ENCODE results near the gene CFAP57. TPM values are rescaled to one million over a fixed set of nuclear protein-coding genes. Genes with fewer than 3 reads are reported as not detected.

The CFAP57 gene
- total and polyA plus RNA-seq, 2 of the 13 experiments (the other 11 are each of a cell fraction or from before 2014, with no cell fraction given) = 0.01 TPM; not detected in 1

DNA sequence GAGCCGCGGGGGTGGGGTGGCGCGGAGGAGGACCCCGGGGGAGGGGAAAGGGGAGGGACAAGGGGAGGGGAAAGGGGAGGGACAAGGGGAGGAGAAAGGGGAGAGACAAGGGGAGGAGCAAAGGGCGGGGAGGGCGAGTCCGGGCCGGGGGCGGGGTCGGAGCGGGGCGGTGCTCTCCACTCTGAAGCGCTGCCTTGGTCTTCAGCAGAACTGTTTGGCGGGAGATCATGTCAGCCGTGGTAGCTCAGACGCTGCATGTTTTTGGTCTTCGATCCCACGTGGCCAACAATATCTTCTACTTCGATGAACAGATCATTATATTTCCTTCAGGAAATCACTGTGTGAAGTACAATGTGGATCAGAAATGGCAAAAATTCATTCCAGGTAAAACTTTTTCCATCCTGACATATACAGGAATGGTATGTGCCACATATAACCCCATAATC is 420 bp downstream of the CFAP57 start (continued):
- TF ChIP-seq, protein P1, sequence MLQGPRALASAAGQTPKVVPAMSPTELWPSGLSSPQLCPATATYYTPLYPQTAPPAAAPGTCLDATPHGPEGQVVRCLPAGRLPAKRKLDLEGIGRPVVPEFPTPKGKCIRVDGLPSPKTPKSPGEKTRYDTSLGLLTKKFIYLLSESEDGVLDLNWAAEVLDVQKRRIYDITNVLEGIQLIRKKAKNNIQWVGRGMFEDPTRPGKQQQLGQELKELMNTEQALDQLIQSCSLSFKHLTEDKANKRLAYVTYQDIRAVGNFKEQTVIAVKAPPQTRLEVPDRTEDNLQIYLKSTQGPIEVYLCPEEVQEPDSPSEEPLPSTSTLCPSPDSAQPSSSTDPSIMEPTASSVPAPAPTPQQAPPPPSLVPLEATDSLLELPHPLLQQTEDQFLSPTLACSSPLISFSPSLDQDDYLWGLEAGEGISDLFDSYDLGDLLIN (CRISPR knock-in tag; IDR thresholded peaks at IDR 0.05; ENCODE audit: borderline replicate concordance) = no peak
- TF ChIP-seq, protein P2, sequence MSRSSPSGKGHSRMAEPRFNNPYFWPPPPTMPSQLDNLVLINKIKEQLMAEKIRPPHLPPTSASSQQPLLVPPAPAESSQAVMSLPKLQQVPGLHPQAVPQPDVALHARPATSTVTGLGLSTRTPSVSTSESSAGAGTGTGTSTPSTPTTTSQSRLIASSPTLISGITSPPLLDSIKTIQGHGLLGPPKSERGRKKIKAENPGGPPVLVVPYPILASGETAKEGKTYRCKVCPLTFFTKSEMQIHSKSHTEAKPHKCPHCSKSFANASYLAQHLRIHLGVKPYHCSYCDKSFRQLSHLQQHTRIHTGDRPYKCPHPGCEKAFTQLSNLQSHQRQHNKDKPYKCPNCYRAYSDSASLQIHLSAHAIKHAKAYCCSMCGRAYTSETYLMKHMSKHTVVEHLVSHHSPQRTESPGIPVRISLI (CRISPR knock-in tag; IDR thresholded peaks at IDR 0.05; ENCODE audit: borderline replicate concordance) = no peak
- TF ChIP-seq KLF16 (CRISPR knock-in tag; IDR thresholded peaks at IDR 0.05) = no peak
- TF ChIP-seq, protein P3, sequence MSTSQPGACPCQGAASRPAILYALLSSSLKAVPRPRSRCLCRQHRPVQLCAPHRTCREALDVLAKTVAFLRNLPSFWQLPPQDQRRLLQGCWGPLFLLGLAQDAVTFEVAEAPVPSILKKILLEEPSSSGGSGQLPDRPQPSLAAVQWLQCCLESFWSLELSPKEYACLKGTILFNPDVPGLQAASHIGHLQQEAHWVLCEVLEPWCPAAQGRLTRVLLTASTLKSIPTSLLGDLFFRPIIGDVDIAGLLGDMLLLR (CRISPR knock-in tag; IDR thresholded peaks at IDR 0.05) = no peak
- TF ChIP-seq KAT2B (IDR thresholded peaks at IDR 0.05; ENCODE audit: borderline replicate concordance, low read depth, low read length) = no peak
- TF ChIP-seq ZNF790 (CRISPR knock-in tag; IDR thresholded peaks at IDR 0.05; ENCODE audit: borderline replicate concordance) = peak; percentile 75; the same call in 1 of the 2 replicates
- peak; percentile 52; the same call in 1 of the 2 replicates for TF ChIP-seq ZNF234 (CRISPR knock-in tag; conservative IDR thresholded peaks at IDR 0.05)
- TF ChIP-seq RAD21 (CRISPR knock-in tag; IDR thresholded peaks at IDR 0.05) = no peak
- no peak for TF ChIP-seq ZNF780A (CRISPR knock-in tag; IDR thresholded peaks at IDR 0.05)
- TF ChIP-seq ZFP37 (CRISPR knock-in tag; IDR thresholded peaks at IDR 0.05; ENCODE audit: borderline replicate concordance) = no peak
- no peak for TF ChIP-seq CENPX (CRISPR knock-in tag; IDR thresholded peaks at IDR 0.05)
- TF ChIP-seq, protein P4, sequence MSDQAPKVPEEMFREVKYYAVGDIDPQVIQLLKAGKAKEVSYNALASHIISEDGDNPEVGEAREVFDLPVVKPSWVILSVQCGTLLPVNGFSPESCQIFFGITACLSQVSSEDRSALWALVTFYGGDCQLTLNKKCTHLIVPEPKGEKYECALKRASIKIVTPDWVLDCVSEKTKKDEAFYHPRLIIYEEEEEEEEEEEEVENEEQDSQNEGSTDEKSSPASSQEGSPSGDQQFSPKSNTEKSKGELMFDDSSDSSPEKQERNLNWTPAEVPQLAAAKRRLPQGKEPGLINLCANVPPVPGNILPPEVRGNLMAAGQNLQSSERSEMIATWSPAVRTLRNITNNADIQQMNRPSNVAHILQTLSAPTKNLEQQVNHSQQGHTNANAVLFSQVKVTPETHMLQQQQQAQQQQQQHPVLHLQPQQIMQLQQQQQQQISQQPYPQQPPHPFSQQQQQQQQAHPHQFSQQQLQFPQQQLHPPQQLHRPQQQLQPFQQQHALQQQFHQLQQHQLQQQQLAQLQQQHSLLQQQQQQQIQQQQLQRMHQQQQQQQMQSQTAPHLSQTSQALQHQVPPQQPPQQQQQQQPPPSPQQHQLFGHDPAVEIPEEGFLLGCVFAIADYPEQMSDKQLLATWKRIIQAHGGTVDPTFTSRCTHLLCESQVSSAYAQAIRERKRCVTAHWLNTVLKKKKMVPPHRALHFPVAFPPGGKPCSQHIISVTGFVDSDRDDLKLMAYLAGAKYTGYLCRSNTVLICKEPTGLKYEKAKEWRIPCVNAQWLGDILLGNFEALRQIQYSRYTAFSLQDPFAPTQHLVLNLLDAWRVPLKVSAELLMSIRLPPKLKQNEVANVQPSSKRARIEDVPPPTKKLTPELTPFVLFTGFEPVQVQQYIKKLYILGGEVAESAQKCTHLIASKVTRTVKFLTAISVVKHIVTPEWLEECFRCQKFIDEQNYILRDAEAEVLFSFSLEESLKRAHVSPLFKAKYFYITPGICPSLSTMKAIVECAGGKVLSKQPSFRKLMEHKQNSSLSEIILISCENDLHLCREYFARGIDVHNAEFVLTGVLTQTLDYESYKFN (CRISPR knock-in tag; conservative IDR thresholded peaks at IDR 0.05) = 0 out of 2 replicates have a peak, but pooled peaks have one; percentile 4
- TF ChIP-seq NBN (conservative IDR thresholded peaks at IDR 0.05) = no peak
- TF ChIP-seq, protein P5, sequence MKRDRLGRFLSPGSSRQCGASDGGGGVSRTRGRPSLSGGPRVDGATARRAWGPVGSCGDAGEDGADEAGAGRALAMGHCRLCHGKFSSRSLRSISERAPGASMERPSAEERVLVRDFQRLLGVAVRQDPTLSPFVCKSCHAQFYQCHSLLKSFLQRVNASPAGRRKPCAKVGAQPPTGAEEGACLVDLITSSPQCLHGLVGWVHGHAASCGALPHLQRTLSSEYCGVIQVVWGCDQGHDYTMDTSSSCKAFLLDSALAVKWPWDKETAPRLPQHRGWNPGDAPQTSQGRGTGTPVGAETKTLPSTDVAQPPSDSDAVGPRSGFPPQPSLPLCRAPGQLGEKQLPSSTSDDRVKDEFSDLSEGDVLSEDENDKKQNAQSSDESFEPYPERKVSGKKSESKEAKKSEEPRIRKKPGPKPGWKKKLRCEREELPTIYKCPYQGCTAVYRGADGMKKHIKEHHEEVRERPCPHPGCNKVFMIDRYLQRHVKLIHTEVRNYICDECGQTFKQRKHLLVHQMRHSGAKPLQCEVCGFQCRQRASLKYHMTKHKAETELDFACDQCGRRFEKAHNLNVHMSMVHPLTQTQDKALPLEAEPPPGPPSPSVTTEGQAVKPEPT (CRISPR knock-in tag; IDR thresholded peaks at IDR 0.05; ENCODE audit: low read depth) = no peak
- TF ChIP-seq, protein P6, sequence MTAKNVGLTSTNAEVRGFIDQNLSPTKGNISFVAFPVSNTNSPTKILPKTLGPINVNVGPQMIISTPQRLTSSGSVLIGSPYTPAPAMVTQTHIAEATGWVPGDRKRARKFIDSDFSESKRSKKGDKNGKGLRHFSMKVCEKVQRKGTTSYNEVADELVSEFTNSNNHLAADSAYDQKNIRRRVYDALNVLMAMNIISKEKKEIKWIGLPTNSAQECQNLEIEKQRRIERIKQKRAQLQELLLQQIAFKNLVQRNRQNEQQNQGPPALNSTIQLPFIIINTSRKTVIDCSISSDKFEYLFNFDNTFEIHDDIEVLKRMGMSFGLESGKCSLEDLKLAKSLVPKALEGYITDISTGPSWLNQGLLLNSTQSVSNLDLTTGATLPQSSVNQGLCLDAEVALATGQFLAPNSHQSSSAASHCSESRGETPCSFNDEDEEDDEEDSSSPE (CRISPR knock-in tag; IDR thresholded peaks at IDR 0.05) = peak; percentile 86
- TF ChIP-seq KLF11 (CRISPR knock-in tag; IDR thresholded peaks at IDR 0.05) = no peak
